Breast epithelium (tissue), 3 donors: ENCODE data around the gene GPATCH4.

Experiments
- POLR2A ChIP-seq: fragments of 450-650 bp; IDR thresholded peaks from one replicate; pipeline ENCODE4 v1.6.1; 2016; ENCODE audit warnings: antibody characterized with exemption, mild to moderate bottlenecking, moderate library complexity
- POLR2AphosphoS5 ChIP-seq, 3 donors: sonication (generic); formaldehyde crosslinking; IDR thresholded peaks; one replicate each; pipeline ENCODE4 v1.6.1; 2017; ENCODE audit warnings: antibody characterized with exemption in 3 of 3
- TF ChIP-seq, protein P1 (sequence below), 3 donors: fragments of 450-650 bp; IDR thresholded peaks; one replicate each; pipeline ENCODE4 v1.5.1; 2016 to 2017; ENCODE audit warnings: antibody characterized with exemption in 3 of 3, mild to moderate bottlenecking in 3 of 3, moderate library complexity in 3 of 3

GRCh38 chr1:156547434-156547833 is 53.8 kb downstream of the GPATCH4 start:
- TF ChIP-seq POLR2A = no peak
- TF ChIP-seq POLR2AphosphoS5 (IDR thresholded peaks at IDR 0.05) = no peak
- TF ChIP-seq, protein P1, sequence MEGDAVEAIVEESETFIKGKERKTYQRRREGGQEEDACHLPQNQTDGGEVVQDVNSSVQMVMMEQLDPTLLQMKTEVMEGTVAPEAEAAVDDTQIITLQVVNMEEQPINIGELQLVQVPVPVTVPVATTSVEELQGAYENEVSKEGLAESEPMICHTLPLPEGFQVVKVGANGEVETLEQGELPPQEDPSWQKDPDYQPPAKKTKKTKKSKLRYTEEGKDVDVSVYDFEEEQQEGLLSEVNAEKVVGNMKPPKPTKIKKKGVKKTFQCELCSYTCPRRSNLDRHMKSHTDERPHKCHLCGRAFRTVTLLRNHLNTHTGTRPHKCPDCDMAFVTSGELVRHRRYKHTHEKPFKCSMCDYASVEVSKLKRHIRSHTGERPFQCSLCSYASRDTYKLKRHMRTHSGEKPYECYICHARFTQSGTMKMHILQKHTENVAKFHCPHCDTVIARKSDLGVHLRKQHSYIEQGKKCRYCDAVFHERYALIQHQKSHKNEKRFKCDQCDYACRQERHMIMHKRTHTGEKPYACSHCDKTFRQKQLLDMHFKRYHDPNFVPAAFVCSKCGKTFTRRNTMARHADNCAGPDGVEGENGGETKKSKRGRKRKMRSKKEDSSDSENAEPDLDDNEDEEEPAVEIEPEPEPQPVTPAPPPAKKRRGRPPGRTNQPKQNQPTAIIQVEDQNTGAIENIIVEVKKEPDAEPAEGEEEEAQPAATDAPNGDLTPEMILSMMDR (IDR thresholded peaks at IDR 0.05) = no peak
